ENCODE results near the gene KRT25.

DNA sequence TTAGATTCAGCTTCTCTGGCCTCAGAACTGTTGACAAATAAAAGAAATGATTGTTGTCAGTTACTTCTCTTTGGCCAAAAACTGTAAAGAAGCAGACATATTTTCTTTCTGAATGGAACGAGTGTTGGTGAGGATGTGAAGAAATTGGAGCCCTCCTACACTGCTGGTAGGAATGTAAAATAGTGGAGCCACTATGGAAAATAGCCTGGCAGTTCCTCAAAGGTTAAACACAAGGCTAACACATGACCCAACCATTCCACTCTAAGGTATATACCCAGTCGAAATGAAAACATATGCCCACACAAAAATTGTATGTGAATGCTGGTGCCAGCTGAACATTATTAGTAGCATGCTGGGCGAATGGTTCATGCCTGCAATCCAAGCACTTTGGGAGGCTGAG is 37.4 kb downstream of the KRT25 start:
- TF ChIP-seq CTCF (IDR thresholded peaks at IDR 0.05) (no peak), EP300 (IDR thresholded peaks at IDR 0.05) (no peak)
